HG03103 (cell line): ENCODE data around the gene OR2J3.
"Not testable (repeated sequence)": the region's sequence is repeated elsewhere in the genome, so short reads cannot be mapped to it uniquely, and the experiment has no call there.

Experiments
- ATAC-seq: cut with Tn5 transposase; IDR thresholded peaks from one replicate; pipeline ENCODE4 v1.9.1; 2021; ENCODE audit warnings: low read depth; ENCODE audit not compliant: unreplicated experiment

Gene OR2J3

DNA sequence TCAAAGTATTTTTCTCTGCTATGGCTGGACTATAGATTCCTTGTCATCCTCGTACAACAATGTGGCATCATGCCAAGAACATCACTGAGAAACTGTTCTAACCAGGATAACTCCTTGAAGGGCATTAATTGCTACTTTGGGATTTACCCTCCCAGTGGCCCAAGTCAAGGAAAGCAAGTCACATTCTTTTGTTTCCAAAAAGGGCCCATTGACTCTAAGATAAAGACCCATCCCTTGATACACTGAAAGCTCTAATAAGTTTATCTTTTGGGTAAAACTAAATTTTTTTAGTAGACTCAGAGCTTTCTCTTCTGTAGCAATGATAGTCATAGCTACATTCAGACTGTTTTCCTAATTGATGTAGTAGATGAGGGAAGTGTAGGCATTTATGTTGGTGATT is at the start of gene OR2J3:
Gene OR2J3, plus strand, starts transcription at position 301 of the 400 bp plus-strand sequence. CDS start 3,833 bp downstream, outside the sequence.
- ATAC-seq: no peak

DNA sequence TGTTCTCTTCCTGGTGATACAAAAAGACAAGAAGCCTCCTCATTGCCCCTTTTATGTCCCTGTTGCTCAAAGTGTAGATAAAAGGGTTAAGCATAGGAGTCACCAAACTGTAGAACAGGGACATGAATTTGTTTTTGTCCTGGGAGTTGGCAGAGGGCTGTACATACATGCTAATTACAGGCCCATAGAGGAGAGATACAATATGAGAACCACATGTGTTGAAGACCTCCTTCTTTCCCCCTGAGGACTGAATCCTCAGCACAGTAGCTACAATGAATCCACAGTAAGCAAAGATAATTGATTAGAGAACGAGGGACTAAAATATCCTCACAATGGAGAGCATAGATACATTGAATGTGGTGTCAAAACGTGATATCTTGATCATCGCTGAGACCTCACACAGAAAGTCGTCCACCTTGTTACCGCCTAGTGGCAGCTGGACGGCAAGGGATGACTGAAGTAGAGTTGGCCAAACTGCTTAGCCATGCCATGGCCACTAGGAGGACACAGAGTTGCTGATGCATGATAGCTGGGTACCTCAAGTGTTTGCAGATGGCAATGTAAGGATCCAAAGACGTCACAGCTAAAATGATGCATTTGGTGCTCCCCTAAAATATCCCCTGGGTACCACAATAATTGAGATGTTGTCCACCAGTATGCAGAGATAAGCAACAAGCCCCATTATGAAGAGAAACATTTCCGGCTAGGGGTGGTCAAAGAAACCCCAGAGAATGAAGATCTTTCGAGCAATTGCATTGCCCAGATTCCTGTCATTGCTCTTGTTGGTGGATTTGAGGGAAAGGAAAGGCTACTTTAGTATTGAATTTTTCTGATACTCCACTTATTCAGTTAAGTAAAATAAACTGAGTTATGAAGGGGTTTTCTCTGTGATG is 35.8 kb upstream of the OR2J3 start:
- ATAC-seq: no peak

DNA sequence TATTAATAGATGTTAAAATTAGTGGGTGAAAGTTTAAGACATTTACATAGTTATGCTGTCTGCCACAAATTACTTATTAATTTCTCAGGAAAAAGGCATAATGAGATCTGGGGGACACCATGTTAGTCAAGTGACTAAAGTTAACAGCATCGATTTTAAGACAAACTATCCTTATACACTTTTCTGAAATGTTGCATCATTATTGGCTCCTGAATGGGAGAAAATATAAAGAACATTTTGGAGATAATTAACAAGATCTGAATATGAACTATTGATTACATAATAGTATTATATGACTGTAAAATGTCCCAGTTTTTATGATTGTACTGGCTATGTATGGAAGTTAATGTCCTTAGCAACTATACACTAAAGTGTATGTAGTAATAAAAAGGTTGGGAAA is 28.7 kb upstream of the OR2J3 start:
- ATAC-seq: no peak

DNA sequence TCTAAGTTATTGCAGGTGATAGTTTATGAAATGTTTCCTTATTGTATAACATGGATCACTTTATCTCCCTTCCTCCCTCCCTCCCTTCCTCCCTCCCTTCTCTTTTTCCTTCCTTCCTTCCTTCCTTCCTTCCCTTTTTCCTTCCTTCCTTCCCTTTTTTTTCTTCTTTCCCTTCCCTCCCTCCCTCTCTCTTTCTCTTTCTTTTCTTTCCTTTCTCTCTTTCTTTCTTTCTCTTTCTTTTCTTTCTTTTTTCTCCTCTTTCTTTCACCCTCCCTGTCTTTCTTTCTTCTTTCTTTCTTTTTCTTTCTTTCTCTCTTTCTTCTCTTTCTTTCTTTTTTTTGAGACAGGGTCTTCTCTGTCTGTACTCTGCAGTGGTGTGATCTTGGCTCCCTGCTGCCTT is 26.5 kb upstream of the OR2J3 start:
- no peak for ATAC-seq

DNA sequence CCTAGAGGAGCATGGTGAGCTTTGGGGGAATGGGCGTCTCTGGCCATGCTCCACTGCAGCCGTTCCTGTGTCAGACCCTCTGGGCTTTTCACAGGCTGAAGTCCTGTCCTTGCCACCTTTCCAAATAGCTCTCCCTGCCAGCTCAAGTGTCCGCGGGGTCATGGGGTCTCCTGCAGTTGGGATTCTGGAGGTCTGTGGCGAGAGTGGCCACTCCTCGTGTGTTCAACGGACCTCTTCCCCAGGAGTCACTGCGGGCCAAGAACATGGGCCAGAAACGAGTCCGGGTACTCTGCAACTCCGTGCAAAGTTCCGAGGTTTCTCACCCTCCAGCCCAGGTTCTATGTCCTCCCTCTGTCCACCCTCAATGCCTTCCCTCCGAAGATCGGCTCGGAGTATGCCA is 25.4 kb upstream of the OR2J3 start:
- no peak for ATAC-seq

DNA sequence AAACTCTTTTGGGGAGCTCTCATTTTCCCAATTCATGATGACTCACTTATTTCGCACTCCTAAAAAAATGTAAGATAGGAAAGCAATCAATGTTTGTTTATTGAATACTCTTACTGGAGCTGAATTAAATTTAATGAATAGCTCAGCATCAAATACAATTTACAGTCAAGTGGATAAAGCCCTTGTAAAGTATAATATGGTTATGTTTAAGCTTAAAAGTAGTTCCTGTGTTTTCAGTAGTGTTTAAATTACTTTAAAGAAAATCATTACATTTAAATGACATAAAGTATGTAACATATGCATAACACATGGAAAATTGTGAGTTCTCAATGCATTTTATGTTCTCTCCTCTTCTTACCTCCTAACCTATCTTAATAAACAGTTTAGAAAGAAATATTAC is 20.6 kb upstream of the OR2J3 start, which contains the start of gene OR2B3:
Gene OR2B3, minus strand, starts transcription at position 101 of the 400 bp plus-strand sequence. Its CDS starts 65 bp downstream, at position 36.
- no peak for ATAC-seq

DNA sequence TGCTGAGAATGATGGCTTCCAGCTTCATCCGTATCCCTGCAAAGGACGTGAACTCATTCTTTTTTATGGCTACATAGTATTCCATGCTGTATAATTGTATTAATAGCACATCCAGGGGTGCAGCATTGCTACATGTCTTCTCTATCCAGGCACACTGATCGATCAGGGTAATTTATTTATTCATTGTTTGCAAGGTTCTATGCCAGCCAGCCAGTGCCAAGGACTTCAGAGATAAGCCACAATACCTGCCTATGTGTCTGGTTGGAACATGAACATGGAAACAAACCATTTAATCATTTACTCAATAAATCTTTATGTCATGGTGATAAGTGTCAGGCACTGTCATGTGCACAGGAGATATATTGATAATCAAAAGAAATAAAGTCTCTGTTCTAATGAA is 14.9 kb upstream of the OR2J3 start:
- ATAC-seq: no peak

DNA sequence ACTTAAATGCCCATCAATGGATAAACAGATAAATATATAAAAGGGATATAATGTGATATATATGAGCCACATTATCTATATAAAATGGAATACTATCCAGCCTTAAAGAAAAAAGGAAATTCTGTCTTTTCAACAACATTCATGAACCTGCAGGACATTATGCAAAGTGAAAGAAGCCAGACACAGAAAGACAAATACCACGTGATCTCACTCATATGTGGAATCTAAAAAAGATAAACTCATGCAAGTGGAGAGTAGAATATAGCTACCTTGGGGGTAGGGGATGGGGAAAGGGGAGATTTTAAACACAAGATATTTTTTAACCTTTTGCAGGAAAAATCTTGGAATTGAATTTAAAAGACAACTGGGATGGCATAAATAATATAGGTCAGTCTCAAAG is 10.1 kb upstream of the OR2J3 start:
- no peak for ATAC-seq

DNA sequence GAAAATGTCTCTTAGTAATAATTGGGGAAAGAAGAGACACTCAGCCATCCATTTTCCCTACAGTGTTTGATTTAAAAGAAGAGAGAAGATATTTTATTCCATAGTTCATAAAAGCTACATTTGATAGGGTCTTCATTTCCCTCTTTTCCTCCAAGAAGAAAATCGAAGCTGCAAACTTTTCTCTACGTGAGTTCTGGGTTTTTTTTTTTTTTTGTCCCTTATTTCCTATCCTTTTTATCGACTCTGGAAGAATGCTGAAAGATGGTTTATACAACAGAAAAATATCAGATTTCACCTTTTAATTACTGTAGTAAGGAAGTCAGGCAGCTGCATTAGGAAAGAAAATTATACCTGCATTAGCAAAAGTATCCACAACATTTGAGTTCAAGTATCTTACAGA is 8.7 kb upstream of the OR2J3 start, which contains the start of gene OR2J1:
Gene OR2J1, plus strand, starts transcription at position 301 of the 400 bp plus-strand sequence. CDS start 1,453 bp downstream, outside the sequence.
- no peak for ATAC-seq

DNA sequence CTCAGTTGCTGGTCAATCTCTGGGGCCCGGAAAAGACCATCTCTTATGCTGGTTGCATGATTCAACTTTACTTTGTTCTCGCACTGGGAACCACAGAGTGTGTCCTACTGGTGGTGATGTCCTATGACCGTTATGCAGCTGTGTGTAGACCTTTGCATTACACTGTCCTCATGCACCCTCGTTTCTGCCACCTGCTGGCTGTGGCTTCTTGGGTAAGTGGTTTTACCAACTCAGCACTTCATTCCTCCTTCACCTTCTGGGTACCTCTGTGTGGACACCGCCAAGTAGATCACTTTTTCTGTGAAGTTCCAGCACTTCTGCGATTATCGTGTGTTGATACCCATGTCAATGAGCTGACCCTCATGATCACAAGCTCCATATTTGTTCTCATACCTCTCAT is 4.3 kb downstream of the OR2J3 start:
- ATAC-seq: no peak

DNA sequence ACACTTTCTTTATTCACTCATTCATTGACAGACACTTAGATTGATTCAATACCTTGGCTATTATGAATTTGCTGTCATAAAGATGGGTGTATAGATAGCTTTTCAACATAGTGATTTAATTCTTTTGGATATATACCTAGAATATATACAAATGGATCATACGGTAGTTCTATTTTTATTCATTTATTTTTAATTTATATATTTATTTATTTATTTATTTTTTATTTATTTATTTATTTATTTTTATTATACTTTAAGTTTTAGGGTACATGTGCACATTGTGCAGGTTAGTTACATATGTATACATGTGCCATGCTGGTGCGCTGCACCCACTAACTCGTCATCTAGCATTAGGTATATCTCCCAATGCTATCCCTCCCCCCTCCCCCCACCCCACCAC is 7.1 kb downstream of the OR2J3 start:
- ATAC-seq: not testable (repeated sequence)

DNA sequence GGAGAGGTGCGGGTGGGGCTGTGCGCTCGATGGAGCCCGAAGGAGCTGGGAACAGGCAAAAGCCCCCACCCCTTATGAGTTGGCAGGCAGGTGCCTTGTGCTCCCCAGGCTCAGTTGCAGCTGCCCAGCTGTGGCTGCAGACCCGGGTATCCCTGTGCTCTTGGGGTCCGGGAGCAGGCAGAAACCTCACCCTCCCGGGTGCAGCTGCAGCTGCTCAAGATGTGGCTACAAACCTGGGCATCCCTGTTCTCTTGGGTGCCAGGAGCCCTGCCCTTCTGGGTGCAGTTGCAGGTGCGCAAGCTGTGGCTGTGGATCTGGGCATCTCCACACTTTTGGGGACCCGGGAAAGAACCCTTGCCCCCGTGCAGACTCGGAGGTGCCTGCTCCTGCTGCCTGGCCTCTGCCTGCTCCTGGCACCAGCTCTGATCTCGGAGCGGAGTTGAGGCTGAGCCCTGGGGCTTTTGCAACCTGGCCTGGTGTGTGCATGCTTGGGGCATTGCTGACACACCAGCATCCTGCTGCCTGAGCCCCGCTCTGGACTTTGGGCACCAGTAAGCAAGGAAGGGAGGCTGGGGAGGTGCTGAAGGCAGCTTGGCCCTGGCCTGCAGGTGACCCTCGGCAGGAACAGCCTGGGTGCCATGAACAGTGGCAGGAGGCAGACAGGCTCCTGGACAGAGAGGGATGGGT is 21.6 kb downstream of the OR2J3 start:
- no peak for ATAC-seq

DNA sequence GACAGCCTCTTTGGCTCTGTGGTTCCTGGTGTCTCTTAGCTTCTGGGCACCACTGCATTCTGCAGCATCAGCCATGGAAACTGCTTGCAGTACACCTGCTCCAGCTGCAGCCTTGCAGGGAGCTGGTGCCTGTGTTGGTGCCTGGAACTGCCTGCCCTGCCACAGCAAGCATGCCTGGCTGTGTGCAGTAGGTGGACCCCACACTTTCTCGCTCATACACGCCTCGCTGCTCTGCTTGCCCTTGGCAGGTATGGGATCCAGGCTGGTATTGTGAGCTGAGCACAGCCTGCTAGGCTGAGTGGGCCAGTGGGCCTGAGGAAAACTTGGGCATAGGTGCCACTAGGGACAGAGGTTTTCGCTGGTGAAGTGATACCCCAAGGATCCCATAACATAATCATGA is 22.8 kb downstream of the OR2J3 start:
- ATAC-seq: no peak

DNA sequence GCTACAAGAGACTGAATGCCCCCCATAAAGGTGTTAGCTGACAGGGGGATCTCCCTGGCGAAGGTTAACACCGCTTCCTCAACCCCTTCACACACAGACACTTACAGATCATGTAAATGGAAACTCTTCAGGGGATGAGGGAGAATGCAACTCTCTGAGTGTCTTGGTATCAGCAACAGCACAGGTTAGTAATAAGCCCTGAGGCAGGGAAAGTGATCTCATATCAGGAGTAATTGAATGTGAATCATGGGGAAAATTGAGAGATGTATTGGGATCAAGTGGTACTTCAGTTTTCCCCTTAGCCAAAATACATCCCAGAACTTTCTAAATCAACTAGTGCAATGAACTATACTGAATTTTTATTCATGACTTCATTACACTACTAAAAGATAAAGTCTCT is 23.8 kb downstream of the OR2J3 start:
- ATAC-seq: no peak

DNA sequence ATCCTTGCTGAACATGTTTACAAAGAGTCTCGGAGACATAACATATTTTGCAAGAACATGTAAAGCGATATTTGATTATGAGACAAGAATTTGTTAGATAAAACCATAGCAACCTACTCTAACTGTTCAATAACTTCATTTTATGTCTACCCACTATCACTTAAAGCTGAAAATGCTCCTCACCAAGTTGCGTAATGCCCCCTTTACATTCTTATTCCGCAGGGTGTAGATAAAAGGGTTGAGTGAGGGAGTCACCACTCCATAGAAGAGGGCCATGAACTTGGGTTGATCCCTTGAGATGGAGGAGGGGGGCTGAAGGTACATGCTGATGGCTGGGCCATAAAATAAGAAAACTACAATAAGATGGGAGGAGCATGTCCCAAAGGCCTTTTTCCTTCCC is 29.9 kb downstream of the OR2J3 start:
- ATAC-seq: no peak

DNA sequence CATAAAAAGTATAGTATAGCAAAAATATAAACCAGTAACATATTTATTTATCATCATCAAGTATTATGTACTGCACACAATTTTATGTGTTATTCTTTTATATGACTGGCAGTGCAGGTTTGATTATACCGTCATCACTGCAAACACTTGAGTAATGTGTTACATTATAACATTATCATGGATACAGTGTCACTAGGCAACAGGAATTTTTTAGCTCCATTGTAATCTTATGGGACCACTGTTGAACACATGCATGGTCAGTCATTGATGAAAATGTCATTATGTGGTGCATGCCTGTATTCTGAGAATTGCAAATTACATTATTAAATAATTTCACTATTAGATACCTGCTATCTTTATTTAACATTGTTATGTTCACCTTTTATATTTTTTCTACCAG is 33.7 kb downstream of the OR2J3 start:
- ATAC-seq: no peak

DNA sequence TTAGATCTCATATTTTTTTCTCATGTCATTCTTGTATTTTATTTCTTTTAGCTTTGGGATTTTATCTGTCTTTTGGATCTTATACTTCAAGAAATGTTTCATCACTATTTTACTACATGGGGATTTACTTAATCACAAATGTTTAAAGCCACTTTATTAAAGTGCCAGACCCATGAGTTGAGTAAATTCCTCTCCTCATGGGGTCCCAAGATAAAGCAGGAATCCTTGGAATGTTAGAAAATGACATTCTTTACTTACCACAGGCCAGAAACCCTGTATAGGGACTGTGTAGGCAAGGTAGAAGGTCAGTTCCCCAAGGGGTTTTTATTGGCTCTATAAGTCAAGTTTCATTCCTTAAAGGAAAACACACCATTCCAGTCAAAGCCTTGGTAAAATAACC is 34.5 kb downstream of the OR2J3 start:
- ATAC-seq: no peak

DNA sequence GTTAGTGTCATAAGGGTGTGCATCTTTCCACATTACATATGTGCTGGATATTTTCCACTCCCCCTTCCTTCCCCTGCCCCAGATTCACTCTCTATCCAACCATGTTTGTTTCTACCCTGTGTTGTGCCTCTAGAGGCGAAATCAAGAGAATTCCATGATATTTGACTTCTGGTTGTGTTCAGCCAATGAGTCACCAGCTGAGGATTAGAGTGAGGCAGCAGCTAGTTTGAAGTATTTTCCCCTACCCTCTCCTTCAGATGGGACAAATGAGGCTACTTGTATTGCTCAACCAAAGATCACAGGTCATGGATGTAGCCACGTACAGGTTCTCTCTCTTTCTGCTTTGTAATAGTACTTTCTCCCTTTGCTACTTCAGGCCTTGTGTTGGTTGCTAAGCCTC is 38.3 kb downstream of the OR2J3 start:
- no peak for ATAC-seq

DNA sequence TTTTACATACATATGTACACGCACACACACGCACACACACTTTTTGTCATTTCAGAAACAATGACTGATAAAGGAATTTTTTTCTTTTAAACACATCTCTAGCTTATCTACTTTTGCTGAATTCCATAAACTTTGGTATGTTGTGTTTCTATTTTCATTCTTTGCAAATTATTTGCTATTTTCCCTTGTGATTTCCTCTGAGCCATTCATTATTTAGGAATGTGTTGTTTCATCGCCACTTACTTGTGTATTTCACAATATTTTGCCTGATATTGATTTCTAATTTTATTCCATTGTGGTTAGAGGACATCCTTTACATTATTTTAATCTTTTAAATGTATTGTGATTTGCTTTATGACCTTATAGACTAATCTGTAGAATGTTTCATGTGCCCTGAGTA is 39.2 kb downstream of the OR2J3 start:
- ATAC-seq: no peak

DNA sequence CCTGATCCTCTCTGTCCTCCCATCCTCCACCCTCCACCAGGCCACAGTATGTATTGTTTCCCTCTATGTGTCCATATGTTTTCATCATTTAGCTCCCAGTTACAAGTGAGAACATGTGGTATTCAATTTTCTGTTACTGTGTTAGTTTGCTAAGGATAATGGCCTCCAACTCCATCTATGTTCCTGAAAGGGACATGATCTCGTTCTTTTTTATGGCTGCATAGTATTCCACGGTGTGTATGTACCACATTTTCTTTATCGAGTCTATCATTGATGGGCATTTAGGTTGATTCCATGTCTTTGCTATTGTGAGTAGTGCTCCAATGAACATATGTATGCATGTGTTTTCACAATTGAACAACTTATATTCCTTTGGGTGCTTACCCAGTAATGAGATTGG is 41.6 kb downstream of the OR2J3 start:
- not testable (repeated sequence) for ATAC-seq

DNA sequence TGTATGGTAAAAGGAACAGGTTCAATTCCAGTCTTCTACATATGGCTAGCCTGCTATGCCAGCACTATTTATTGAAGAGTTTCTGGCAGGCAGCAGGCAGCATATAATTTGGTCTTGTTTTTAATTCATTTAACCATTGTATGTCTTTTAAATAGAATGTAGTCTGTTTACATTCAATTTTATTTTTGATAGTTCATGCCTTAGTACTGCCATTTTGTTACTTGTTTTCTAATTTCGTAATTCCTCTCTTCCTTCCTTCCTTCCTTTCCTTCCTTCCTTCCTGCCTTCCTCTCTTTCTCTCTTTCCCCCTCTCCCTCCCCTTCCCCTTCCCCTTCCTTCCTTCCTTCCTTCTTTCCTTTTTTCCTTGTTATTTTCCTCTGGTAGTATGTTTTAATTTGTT is 45.2 kb downstream of the OR2J3 start:
- no peak for ATAC-seq

DNA sequence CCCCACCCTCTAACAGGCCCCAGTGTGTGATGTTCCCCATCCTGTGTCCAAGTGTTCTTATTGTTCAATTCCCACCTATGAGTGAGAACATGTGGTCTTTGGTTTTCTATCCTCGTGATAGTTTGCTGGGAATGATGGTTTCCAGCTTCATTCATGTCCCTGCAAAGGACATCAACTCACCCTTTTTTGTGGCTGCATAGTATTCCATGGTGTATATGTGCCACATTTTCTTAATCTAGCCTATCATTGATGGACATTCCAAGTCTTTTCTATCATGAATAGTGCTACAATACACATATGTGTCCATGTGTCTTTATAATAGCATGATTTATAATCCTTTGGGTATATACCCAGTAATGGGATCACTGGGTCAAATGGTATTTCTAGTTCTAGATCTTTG is 47.3 kb downstream of the OR2J3 start:
- ATAC-seq: not testable (repeated sequence)
